ENCODE data around the gene SH3PXD2A. TPM values are rescaled to one million over a fixed set of nuclear protein-coding genes. Genes with fewer than 3 reads are reported as not detected.

Gene SH3PXD2A
- total RNA-seq, 2 donors from 2014 or later: 14.6 to 18.2 TPM

DNA sequence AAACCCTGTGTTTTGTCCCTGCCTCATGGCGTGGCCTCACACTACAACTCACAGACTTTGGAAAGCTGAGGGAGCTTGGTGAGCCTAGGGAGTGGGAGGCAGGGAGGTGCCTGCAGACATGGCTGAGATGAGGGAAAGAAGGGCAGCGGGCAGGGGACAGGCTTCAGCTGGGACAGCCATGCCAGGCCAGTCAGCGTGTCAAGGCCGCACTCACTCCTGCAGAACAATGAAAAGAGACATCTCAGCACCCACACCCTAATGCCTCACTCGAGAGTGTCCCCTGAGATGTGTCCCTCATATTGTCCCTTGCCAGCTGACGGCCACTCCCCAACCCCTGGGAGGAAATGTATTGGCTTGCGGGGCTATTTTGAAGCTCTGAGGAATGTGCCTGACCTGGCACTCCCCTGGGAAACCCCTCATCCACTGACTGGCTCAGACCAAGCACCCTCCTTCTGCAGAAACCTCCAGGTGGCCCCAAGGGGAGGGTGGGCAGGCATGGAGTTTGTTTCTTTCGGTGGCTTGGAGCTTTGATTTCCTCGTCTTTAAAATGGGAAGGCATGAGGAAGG is 31.6 kb downstream of the SH3PXD2A start:
- Histone ChIP-seq H3K9me3 (no peaks in the 10 kb centered on the region), H3K4me3 (no peak overlapping the region), H3K4me1 (peaks cover 0 to 38% of the 10 kb centered on the region in 2 donors), H3K27ac (no peak overlapping the region), H3K27me3 (no peaks in the 10 kb centered on the region), H3K36me3 (no peaks in the 10 kb centered on the region)
- TF ChIP-seq, protein P1, sequence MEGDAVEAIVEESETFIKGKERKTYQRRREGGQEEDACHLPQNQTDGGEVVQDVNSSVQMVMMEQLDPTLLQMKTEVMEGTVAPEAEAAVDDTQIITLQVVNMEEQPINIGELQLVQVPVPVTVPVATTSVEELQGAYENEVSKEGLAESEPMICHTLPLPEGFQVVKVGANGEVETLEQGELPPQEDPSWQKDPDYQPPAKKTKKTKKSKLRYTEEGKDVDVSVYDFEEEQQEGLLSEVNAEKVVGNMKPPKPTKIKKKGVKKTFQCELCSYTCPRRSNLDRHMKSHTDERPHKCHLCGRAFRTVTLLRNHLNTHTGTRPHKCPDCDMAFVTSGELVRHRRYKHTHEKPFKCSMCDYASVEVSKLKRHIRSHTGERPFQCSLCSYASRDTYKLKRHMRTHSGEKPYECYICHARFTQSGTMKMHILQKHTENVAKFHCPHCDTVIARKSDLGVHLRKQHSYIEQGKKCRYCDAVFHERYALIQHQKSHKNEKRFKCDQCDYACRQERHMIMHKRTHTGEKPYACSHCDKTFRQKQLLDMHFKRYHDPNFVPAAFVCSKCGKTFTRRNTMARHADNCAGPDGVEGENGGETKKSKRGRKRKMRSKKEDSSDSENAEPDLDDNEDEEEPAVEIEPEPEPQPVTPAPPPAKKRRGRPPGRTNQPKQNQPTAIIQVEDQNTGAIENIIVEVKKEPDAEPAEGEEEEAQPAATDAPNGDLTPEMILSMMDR (IDR thresholded peaks at IDR 0.05): no peak
- DNase-seq (ENCODE audit: low spot score): no peak

DNA sequence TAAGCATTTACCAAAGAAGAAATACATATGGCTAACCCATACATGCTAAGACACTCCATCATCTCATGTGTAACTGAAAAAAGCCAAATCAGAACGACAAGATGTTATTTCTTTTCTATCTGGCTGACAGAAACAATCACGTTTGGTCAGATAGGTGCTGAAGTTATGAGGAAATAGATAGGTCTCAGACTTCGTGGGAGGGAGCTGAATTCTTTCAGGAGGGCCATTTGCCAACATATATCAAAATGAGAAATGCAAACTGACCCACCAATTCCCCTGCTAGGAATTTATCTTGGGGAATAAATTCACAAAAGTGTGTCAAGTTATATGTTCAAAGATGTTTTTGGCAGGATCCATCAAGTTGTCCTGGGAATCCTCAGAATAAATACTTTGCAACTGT is 32.6 kb downstream of the SH3PXD2A start:
- no peak for DNase-seq (ENCODE audit: low spot score)
- H3K27ac ChIP-seq: no peak overlapping the region
- H3K27me3 ChIP-seq: no peaks in the 10 kb centered on the region
- TF ChIP-seq, protein P1 (IDR thresholded peaks at IDR 0.05): no peak
- peaks cover 0 to 38% of the 10 kb centered on the region in 2 donors for H3K4me1 ChIP-seq
- no peak overlapping the region for H3K4me3 ChIP-seq
- H3K36me3 ChIP-seq: no peaks in the 10 kb centered on the region
- no peaks in the 10 kb centered on the region for H3K9me3 ChIP-seq

DNA sequence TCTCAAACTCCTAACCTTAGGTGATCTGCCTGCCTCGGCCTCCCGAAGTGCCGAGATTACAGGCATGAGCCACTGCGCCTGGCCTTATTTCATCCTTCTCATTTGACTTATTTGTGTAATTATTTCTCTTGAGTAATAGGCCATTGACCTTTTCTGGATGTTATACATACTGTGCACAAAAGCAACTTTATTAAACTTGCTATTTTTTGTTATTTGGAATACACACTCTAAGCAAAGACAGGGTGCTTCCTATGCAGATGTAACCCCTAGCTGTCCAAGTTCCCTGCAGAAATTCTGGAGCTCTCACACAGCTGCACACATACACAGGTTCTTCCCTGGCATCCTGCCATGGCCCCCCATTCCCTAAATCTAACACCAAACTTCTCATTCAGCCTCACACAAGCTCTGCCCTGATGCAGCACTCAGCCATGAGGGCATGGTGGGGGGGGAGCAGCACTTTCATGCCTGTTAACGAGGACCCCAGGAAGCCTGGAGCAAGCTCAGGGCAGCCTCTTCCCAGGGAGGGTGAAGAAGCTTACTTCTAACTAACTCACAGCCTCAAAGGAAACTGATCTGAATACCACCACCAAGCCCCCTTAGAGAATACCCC is 33.2 kb downstream of the SH3PXD2A start:
- Histone ChIP-seq H3K4me3 (no peak overlapping the region), H3K9me3 (no peaks in the 10 kb centered on the region), H3K27ac (no peak overlapping the region), H3K36me3 (no peaks in the 10 kb centered on the region), H3K27me3 (no peaks in the 10 kb centered on the region), H3K4me1 (peaks cover 0 to 38% of the 10 kb centered on the region in 2 donors)
- no peak for DNase-seq (ENCODE audit: low spot score)
- TF ChIP-seq, protein P1 (IDR thresholded peaks at IDR 0.05): no peak

DNA sequence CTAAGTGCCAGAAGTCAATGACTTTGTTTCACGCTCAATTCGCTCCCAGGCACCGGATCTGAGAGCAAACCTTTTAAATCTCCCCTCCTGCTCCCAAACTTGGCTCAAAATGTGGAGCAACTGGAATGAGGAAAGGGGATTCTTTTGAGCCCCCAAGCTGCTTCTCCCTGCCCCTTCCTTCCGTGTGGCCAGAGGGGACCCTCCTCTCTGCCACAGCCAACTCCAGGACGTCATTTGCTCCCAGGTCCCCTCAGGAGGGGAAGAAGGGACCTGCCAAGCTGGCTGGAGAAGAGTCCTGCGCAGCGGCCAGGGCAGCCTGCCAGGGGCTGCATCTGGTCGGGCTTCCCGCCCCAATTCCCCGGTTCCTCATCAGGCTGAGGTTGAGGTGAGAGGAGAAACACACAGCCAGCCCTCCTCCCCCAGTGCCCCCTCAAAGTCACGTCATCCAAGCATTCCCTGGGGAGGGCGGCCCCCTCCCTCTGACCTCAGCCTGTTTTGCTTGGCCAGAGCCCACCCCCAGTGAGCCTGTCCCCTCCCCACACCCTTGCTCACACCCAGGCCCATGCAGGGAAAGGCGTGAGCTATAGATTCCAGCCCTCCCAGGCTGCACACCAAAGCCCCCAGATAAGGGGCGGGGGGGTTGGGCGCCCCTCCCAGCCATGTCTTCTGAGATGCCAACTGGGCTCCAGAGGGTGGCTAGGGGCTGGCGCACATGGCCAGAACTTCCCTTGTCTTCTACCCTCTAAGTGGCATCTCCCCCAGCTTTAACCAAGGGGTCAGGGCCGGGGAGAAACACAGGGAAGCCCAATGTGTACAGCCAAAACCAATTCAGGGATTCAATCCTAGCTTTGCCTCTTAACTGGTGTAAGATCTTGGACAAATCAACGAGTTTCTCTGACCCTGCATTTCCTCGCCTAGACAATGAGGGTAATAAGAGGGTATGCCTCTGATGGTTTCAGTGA is 35.0 kb downstream of the SH3PXD2A start:
- peaks cover 0 to 38% of the 10 kb centered on the region in 2 donors for H3K4me1 ChIP-seq
- TF ChIP-seq, protein P1 (IDR thresholded peaks at IDR 0.05): no peak
- no peak overlapping the region for H3K27ac ChIP-seq
- H3K36me3 ChIP-seq: no peaks in the 10 kb centered on the region
- H3K4me3 ChIP-seq: peak overlapping the region in 1 of 2 donors; percentile 5
- peak; percentile 82 for DNase-seq (ENCODE audit: low spot score)
- H3K9me3 ChIP-seq: no peaks in the 10 kb centered on the region
- no peaks in the 10 kb centered on the region for H3K27me3 ChIP-seq

DNA sequence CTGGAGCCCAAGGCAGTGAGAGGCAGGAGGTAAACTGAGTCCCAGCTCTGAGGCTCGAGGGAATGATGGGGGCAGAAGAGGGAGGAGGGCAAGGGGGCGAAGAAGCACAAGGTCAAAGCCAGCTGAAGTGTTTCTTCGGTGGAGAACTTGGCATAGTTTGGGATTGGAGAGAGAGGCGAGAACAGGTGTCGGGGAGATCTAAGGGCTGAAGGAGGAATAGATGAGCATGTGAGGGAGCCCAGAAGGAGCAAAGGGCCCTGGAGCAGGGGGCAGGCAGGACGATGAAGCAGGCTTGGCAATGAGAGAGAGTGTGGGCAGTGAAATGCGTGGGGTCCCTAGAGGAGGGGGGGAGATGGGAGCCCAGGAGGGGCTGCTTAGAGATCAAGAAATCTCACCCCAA is 35.9 kb downstream of the SH3PXD2A start:
- H3K4me3 ChIP-seq: no peak overlapping the region
- H3K36me3 ChIP-seq: no peaks in the 10 kb centered on the region
- H3K27ac ChIP-seq: no peak overlapping the region
- no peaks in the 10 kb centered on the region for H3K27me3 ChIP-seq
- no peaks in the 10 kb centered on the region for H3K9me3 ChIP-seq
- DNase-seq (ENCODE audit: low spot score): no peak
- TF ChIP-seq, protein P1 (IDR thresholded peaks at IDR 0.05): no peak
- H3K4me1 ChIP-seq: peaks cover 0 to 30% of the 10 kb centered on the region in 2 donors

All from right atrium auricular region (tissue), 2 donors.